HG02610 (cell line): ENCODE results near the gene HSPD1.
A peak's percentile ranks its signal among the peaks of the same experiment; 100 is the strongest.
"Not testable (repeated sequence)": the region's sequence is repeated elsewhere in the genome, so short reads cannot be mapped to it uniquely, and the experiment has no call there.

Experiments
- ATAC-seq: cut with Tn5 transposase; IDR thresholded peaks from one replicate; pipeline ENCODE4 v1.9.1; 2021; ENCODE audit warnings: mild to moderate bottlenecking, moderate library complexity; ENCODE audit not compliant: unreplicated experiment

HSPD1 gene

GRCh38 chr2:197497326-197497725 is 2.3 kb downstream of the HSPD1 start:
- no peak for ATAC-seq

DNA sequence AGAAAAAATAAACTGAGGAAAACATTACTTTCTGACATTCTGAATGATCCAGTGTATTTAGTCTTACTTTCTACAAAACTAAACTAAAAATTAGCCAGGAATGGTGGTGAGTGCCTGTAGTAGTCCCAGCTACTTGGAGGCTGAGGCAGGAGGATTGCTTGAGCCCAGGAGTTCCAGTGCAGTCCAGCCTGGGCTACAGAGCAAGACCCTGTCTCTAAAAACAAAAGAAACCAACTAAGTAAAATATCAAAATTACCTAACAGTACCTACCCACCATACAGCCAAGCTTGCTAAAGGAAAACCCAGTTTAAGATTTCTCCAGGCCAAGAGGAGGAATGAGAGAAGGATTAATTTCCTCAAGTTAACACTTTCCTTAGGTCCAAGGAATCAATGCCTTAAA is 2.9 kb downstream of the HSPD1 start:
- ATAC-seq: no peak

DNA sequence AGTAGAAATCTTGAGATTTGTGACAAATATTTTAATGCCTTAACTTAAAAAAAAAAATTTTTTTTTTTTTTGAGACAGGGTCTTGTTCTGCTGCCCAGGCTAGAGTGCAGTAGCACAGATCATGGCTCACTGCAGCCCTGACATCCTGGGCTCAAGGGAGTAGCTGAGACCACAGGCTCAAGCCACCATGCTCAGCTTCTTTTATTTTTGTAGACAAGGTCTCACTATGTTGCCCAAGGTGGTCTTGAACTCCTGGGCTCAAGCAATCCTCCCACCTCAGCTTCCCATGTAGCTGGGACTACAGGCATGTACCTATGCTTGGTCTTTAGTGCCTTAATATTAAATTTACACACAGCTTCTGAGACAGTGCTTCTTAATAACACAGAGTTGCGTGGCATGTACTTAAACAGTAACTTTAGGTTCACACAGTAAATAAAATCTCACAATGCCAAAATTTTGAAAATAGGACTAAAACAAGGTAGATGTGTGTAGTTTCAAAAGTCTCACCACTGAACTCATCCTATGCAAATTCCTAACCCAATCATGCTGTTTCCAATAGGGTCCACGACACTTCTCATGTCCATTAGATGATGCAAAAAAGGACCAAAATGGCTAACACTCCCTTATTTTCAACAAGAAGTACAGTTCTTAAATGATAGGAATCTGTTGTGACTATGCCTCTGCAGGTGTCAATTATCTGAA is 4.1 kb downstream of the HSPD1 start:
- ATAC-seq: no peak

GRCh38 chr2:197487385-197487784 is 12.3 kb downstream of the HSPD1 start:
- no peak for ATAC-seq

DNA sequence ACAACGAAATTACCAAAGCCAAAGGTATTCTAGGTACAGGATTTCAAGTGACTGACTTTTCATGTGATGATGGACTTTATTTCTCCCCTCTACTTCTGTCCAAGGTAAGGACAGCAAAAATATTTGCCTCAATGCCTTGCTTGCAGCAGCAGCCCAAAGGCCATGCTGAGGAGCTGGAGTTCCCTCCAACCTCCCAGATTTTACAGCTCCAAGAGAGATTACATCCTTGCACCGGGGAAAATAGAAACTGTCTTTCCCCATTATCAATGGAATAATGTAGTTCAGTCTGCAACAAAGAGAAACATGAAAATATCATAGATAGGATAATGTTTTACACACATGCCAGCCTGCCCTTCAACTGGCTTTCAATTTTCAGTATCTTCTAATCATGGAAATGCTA is 13.5 kb downstream of the HSPD1 start:
- no peak for ATAC-seq

GRCh38 chr2:197484248-197484647 is 15.4 kb downstream of the HSPD1 start:
- peak; percentile 11 for ATAC-seq

DNA sequence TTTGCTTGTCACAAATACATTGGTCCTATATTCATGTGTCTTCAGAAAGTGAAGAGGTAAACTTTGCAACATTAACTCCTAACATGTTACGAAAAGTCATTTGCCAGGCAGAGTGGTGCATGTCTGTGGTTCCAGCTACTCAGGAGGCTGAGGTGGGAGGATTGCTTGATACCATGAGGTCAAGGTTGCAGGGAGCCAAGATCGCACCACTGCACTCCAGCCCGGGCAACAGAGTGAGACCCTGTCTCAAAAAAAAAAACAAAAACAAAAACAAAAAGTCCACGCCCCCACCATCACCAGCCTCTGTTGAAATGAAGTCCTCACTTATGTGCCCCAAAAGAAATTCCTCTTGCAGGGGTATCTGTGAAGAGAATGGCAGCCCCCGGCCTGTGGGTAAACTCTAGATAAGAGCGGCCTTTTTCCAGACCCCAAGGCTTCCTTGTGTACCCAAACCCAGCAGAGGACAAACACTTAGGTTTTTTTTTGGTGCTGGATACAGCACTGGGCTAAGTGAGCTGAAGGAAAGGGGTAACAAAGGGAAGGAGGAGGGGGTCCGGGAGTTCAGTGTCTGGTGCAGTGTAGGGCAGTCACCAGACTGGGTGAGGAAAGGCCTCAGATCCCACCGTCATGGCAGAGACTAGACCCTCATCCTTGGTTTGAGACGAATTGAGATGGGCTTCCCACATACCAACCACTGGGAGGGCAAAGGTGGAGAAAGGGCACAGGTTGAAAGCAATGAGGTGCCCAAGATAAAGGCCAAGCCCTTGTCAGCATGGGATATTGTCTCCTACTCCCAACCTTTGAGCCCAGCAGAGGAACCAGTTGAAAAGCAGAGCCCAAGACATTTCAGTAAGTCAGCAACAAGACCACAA is 19.2 kb downstream of the HSPD1 start:
- no peak for ATAC-seq

GRCh38 chr2:197477797-197478196 is 21.8 kb downstream of the HSPD1 start:
- ATAC-seq: no peak

GRCh38 chr2:197472166-197472565 is 27.5 kb downstream of the HSPD1 start:
- no peak for ATAC-seq

DNA sequence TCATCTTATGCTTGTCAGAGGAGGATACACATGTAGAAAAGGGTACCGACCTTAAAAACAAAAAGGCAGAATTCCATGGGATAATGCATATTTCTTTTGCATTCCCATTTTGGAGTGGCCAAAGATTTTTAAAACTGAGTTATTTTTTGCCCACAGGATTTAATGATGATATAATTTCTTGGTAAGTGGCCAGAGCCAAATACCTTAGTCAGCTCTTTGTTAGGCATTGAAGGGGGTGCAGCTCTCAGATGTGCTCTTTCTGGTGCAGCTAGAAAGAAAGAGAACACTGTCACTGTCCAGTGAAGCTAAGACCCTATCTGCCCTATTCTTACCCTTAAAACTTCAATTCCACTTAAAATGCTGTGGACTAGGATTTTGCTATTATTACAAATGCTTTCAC is 35.5 kb downstream of the HSPD1 start:
- no peak for ATAC-seq

DNA sequence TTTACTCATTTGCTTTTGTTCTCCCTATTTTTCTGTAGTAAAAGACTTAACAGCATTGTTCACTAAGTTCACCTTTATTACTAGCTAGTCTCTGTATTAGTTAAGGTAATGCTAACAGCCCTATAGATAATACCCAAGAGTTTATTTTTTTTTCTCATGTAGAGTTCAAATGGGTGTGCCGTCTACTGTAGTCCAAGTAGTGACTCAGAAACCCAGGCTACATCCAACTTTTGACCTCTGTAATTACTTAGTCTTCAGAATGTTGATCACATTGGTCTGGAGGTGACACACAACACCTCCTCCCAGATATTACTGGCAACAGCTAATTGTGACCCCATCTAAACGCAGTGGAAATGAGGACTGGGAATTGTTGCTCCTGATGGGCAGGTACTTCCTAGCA is 38.6 kb downstream of the HSPD1 start:
- ATAC-seq: no peak

GRCh38 chr2:197460649-197461048 is 39.0 kb downstream of the HSPD1 start:
- ATAC-seq: no peak

DNA sequence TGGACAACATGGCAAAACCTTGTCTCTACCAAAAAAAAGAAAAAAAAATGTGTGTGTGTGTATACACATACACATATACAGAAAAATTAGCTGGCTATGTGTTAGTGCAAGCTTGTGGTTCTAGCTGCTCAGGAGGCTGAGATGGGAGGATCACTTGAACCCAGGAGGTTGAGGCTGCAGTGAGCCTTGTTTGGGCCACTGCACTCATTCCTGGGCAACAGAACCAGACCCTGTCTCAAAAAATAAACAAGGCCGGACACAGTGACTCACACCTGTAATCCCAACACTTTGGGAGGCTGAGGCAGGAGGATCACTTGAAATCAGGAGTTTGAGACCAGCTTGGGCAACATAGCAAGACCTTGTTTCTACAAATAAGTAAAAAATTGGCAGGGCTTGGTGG is 44.2 kb downstream of the HSPD1 start:
- ATAC-seq: no peak

DNA sequence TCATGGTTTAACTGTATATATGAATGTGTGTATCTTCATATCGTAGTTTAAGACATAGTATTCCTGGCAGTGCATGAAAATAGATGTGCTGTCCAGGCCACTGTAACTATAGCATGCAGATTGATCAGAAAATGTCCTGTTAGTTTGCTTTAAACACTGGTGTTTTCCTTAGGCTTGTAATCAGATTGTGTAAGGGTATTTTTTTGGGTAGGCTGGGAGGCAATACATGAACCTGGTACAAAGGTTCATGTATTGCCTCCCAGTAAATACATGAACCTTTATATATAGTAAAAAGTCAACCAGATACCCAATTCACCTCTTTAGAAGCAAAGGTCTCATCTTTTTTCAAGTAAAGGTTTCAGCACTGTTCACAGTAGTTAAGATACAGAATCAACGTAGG is 44.7 kb downstream of the HSPD1 start:
- ATAC-seq: no peak

DNA sequence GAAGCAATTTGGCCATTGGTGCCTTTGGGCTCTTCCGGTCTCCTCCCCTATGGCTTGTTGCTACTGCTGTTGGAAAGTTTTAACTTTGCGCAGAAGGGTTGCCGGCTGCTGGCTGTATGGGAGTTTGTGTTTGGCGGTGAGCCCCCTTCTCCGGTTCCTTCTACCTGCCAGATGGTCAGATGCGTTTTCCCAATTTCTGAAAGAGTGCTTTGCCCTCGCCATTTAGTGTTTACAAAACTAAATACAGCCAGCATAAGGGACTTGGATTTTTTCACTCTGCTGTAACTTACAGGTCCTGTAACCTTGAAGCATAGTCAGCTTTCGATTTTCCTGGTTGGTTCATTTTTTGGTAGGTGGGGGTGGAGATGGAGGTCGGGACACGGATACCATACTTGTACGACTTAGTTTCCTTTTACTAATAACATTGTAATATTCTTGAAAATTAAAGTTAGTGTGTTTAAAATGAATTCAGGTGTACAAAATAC is 45.7 kb downstream of the HSPD1 start:
- peak; percentile 27 for ATAC-seq

- ATAC-seq: peak; percentile 96
Measured at GRCh38 chr2:197453123-197453913, 46.3 kb downstream of the HSPD1 start, which contains the start of gene COQ10B. Gene COQ10B, plus strand, starts transcription at chr2:197453552. Its CDS starts 9 bp downstream, at chr2:197453561.

DNA sequence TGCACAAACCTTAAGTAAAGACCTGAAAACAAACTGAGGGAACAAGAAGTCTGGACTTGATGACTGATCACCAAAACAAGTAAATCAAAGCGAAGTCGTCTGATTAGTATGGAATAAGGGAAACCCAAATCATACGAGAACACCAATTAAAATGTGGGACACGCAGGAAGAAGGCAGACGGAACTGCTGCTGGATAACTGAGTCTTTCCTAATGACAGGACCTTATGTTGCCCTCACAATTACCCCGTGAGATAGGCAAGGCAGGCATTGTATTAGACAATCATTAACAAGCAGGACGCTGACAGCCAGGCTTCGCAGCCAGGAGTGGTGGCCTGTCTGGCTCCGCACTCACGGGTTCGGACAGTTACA is 46.9 kb downstream of the HSPD1 start:
- no peak for ATAC-seq

DNA sequence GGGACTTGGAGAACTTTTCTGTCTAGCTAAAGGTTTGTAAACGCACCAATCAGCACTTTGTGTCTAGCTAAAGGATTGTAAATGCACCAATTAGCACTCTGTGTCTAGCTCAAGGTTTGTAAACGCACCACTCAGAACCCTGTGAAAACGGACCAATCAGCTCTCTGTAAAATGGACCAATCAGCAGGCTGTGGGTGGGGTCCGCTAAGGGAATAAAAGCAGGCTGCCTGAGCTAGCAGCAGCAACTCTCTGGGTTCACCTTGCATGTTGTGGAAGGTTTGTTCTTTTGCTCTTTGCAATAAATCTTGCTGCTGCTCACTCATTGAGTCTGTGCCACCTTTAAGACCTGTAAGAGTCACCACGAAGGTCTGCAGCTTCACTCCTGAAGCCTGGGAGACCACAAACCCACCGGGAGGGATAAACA is 48.7 kb downstream of the HSPD1 start:
- ATAC-seq: not testable (repeated sequence)

- no peak for ATAC-seq
Measured at GRCh38 chr2:197450465-197450864, 49.2 kb downstream of the HSPD1 start.

DNA sequence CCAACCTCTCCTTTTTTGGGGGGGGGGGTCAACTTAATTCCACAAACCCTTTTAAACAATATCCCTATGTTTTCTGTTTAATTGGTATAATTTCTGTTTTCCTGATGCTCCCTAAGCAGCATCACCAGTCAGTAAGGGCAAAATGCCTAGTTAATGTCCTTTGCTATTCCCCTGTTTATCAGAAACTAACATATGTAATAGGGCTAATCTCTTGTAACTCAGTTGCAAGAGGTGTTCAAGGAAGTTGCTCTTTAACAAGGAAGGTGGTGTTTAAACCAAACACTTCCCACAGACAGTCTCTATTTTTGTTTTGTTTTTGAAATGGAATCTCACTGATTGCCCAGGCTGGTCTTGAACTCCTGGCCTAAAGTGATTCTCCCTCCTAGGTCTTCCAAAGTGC is 52.8 kb downstream of the HSPD1 start:
- ATAC-seq: no peak

GRCh38 chr2:197445746-197446145 is 53.9 kb downstream of the HSPD1 start:
- no peak for ATAC-seq
